Upper lobe of right lung (tissue), 1 donor: Measurements from ENCODE around the gene YBEY. TPM values are rescaled to one million over a fixed set of nuclear protein-coding genes. Genes with fewer than 3 reads are reported as not detected.
A peak's percentile ranks its signal among the peaks of the same experiment; 100 is the strongest.

Experiments
- ATAC-seq: fragments of 200-7000 bp; cut with Tn5 transposase; one replicate; pipeline ENCODE4 v1.9.1; 2020; ENCODE audit warnings: mild to moderate bottlenecking, moderate library complexity
- DNase-seq: peaks from one replicate; pipeline ENCODE4 v3.0.0-alpha.2; 2020
- H3K27ac ChIP-seq: fragments of 200-600 bp; one replicate; pipeline ENCODE4 v1.8.0; 2022
- H3K27me3 ChIP-seq: fragments of 200-600 bp; one replicate; pipeline ENCODE4 v1.8.0; 2022; ENCODE audit warnings: mild to moderate bottlenecking
- H3K36me3 ChIP-seq: fragments of 200-600 bp; one replicate; pipeline ENCODE4 v1.8.0; 2022
- H3K4me1 ChIP-seq: fragments of 200-600 bp; one replicate; pipeline ENCODE4 v1.8.0; 2022
- H3K4me3 ChIP-seq: fragments of 200-600 bp; one replicate; pipeline ENCODE4 v1.8.0; 2022; ENCODE audit warnings: mild to moderate bottlenecking
- H3K9me3 ChIP-seq: fragments of 200-600 bp; one replicate; pipeline ENCODE4 v1.8.0; 2022
- intact Hi-C: fragments of 100-400 bp; cut with DNase I; formaldehyde crosslinking; loops from one replicate; pipeline ENCODE4 v1.11.0; 2022
- total RNA-seq: library from RNA; stranded (reverse); fragmentation: NEBNext Ultra II Directional; extraction: Animal tissue kit (Norgen Biotek cat#: 25700); gene quantifications from one replicate; pipeline ENCODE4 v1.2.1, GENCODE V29; 2021
- TF ChIP-seq, protein P1 (sequence below): fragments of 200-600 bp; IDR thresholded peaks from one replicate; pipeline ENCODE4 v1.8.0; 2022; ENCODE audit warnings: antibody characterized with exemption
- donor health status: DM: no; HTN: yes; CAD: no; lungs with severe emphysema.

The YBEY gene
- total RNA-seq, 1 donor from 2014 or later, result 14.0 TPM

DNA sequence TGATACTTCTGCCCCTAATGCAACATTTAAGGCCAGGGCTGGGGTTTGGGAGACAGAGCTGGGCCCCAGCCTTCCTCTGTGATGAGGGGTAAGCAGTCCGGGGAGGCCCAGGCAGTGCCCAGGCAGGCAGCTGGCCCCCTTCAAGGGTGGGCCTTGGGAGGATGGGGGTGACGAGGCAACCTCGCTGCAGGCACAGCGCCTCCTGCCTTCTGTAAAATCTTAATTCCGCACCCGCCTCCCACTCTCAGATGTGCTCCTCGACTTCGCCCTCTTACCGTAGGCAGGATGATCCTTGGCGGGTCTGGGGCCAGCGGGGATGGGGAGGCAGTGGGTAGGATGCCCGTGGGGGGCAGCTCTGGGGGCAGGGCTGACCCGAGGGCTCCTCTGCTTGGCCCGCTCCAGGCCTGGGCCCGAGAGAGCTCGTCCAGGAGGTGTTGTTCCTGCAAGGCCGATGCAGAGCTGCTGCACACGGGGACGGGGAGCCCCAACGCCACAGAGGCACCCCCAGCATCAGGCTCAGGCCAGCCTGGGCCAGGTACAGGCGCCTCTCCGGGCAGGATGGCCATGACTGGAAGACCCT lies 28.4 kb downstream of the YBEY start:
- Histone ChIP-seq H3K4me3 (no peak overlapping the region), H3K4me1 (no peaks in the 10 kb centered on the region), H3K36me3 (no peaks in the 10 kb centered on the region), H3K27me3 (no peaks in the 10 kb centered on the region), H3K9me3 (no peaks in the 10 kb centered on the region), H3K27ac (no peak overlapping the region)
- DNase-seq (no peak), ATAC-seq (no peak)
- intact Hi-C loops, result no loop called here
- TF ChIP-seq, protein P1, sequence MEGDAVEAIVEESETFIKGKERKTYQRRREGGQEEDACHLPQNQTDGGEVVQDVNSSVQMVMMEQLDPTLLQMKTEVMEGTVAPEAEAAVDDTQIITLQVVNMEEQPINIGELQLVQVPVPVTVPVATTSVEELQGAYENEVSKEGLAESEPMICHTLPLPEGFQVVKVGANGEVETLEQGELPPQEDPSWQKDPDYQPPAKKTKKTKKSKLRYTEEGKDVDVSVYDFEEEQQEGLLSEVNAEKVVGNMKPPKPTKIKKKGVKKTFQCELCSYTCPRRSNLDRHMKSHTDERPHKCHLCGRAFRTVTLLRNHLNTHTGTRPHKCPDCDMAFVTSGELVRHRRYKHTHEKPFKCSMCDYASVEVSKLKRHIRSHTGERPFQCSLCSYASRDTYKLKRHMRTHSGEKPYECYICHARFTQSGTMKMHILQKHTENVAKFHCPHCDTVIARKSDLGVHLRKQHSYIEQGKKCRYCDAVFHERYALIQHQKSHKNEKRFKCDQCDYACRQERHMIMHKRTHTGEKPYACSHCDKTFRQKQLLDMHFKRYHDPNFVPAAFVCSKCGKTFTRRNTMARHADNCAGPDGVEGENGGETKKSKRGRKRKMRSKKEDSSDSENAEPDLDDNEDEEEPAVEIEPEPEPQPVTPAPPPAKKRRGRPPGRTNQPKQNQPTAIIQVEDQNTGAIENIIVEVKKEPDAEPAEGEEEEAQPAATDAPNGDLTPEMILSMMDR, result no peak

DNA sequence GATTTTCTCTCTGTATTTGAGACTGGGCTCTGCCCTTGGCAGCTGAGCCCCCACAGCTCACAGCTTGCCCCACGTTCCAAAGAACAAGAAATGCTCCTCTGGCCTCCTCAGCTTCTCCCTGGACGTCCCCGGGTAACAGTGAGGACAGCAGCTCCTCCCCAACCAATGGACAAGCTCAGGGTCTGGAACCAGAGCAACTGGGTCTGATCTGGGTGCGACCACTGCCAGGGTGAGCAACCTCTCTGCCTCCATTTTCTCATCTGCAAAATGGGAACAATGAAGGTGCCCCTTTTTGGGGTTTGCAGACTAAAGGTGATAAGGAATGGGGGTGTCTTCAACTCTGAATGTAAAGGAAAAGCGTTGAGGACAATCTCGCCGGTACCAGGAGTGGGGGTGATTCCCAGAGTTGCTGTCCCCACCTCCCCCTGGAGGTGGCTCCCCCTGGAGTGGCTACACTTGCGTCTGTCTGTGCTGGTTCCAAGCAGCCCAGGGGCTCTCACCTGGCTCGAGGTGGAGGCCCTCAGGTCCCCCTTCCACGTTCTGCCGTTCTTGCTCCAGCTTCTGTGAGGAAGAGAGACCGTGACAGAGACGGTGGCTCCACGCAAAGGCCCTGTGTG lies 30.7 kb downstream of the YBEY start:
- Histone ChIP-seq H3K4me1 (no peaks in the 10 kb centered on the region), H3K36me3 (no peaks in the 10 kb centered on the region), H3K27me3 (no peaks in the 10 kb centered on the region), H3K9me3 (no peaks in the 10 kb centered on the region), H3K4me3 (no peak overlapping the region), H3K27ac (no peak overlapping the region)
- DNase-seq, result no peak
- no peak for ATAC-seq
- TF ChIP-seq, protein P1, result no peak
- intact Hi-C loops, result no loop called here

DNA sequence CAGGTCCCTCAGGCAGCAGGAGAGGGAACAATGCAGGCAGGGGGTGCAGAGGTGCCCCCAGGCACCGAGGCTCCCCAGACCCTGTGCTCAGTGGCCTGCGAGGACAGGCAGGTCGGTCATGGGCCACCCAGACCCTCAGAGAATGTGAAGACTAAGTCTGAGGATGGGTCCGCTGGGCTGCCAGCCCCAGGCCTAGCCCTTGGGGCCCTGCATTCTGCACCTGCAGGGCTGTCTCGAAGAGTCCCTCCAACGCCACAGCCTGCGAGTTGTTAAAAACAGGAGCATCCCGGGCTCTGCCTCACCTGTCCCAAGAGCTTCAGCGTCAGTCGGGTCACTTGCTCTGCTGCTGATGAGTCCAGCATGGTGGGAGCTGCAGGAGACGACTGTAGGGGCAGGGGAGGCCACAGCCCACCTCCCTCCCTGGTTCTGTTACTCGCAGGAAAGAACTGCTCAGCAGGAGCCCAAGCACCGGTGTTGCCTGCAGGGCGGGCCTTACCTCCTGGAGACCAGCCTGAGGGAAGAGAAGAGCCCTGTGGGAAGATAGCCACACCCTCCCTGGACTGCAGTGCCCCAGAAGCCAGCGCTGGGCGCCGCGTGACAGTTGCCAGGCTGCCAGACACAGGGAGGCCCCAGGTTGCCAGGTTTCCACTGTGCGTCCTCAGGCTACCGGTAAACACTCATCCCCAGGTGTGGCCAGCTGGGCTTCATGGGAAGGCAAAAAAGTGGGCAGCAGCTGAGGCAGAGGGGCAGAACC lies 31.7 kb downstream of the YBEY start:
- DNase-seq, result no peak
- H3K27ac ChIP-seq, result no peak overlapping the region
- intact Hi-C loops, result no loop called here
- peaks cover 10% of the 10 kb centered on the region for H3K4me1 ChIP-seq
- peak; percentile 38 for ATAC-seq
- no peak overlapping the region for H3K4me3 ChIP-seq
- H3K9me3 ChIP-seq, result no peaks in the 10 kb centered on the region
- no peaks in the 10 kb centered on the region for H3K36me3 ChIP-seq
- no peaks in the 10 kb centered on the region for H3K27me3 ChIP-seq
- TF ChIP-seq, protein P1, result no peak

DNA sequence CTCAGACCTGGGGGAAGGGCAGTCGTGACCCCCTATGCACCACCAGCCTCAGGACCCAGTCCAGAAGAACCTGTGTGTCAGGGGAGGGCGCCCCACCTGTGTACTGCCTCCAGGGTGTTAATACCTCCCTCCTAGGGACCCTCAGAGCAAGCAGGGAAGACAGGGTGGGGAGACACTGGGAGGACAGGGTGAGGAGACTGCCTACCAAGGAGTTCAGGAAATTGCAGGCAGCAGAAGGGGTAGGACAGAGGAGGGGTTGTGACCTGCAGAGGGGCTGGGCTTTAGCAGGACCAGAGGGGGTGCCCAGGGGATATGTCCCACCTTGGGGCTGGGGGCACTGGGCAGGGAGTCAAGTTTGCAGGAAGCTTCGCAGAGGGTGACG lies 32.3 kb downstream of the YBEY start:
- no peaks in the 10 kb centered on the region for H3K9me3 ChIP-seq
- H3K4me1 ChIP-seq, result peaks cover 13% of the 10 kb centered on the region
- TF ChIP-seq, protein P1, result no peak
- H3K36me3 ChIP-seq, result no peaks in the 10 kb centered on the region
- intact Hi-C loops, result no loop called here
- H3K27ac ChIP-seq, result no peak overlapping the region
- H3K27me3 ChIP-seq, result no peaks in the 10 kb centered on the region
- DNase-seq (no peak), ATAC-seq (no peak)
- no peak overlapping the region for H3K4me3 ChIP-seq

DNA sequence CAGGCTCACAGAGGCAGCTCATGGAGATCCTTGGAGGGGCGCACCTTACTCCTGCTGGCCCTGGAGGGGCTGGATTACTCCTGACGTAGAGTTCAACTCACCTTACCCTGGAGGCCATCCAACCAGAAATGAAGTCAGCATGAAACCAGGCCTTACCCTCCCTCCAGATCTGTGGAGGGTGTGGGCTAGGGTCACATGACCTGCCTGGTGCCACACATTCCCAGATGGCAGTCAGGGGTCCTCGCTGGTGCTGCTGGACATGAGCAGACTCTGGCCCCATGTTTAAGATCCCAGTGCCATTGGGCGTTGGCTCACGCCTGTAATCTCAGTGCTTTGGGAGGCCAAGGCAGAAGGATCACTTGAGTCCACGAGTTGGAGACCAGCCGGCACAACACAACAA lies 33.0 kb downstream of the YBEY start:
- no peak for ATAC-seq
- intact Hi-C loops, result no loop called here
- Histone ChIP-seq H3K27me3 (no peaks in the 10 kb centered on the region), H3K36me3 (no peaks in the 10 kb centered on the region), H3K4me3 (no peak overlapping the region), H3K9me3 (no peaks in the 10 kb centered on the region), H3K4me1 (peaks cover 13% of the 10 kb centered on the region), H3K27ac (no peak overlapping the region)
- TF ChIP-seq, protein P1, result no peak
- no peak for DNase-seq
